Left renal pelvis (tissue), 4 donors: Measurements from ENCODE around the gene NEURL2. TPM values are rescaled to one million over a fixed set of nuclear protein-coding genes. Genes with fewer than 3 reads are reported as not detected.
A peak's percentile ranks its signal among the peaks of the same experiment; 100 is the strongest.

Experiments
- DNase-seq, 4 donors: peaks; one replicate each; pipeline ENCODE4 v3.0.0-alpha.2; 2013; ENCODE audit warnings: low read depth in 4 of 4, low spot score in 3 of 4
- polyA plus RNA-seq, 4 donors: library from polyadenylated mRNA; unstranded; fragments of 120-200 nt; gene quantifications; one replicate each; pipeline ENCODE4 v1.2.1, GENCODE V29; 2013; ENCODE audit not compliant: insufficient read length in 4 of 4

NEURL2 gene
- polyA plus RNA-seq, 4 donors = 2.0 to 11.0 (median 4.3) TPM

GRCh38 chr20:45920462-45921336 is 29.7 kb upstream of the NEURL2 start:
- DNase-seq = no peak

- peak in 3 of 4 donors; percentile 57 to 70 (median 61) for DNase-seq
These were observed 28.8 kb upstream of the NEURL2 start for GRCh38 chr20:45919542-45920399.

GRCh38 chr20:45918779-45919537 is 27.9 kb upstream of the NEURL2 start:
- no peak for DNase-seq

- DNase-seq = peak in 1 of 4 donors; percentile 21
These were observed 27.3 kb upstream of the NEURL2 start for GRCh38 chr20:45918182-45918737.

GRCh38 chr20:45917790-45918141 is 26.8 kb upstream of the NEURL2 start:
- DNase-seq = no peak

GRCh38 chr20:45913116-45913515 is 22.1 kb upstream of the NEURL2 start:
- DNase-seq = no peak

- no peak for DNase-seq
These were observed 21.3 kb upstream of the NEURL2 start for GRCh38 chr20:45912344-45912682.

- DNase-seq = peak in 1 of 4 donors; percentile 59
These were observed 20.7 kb upstream of the NEURL2 start, which contains the start of gene PLTP for GRCh38 chr20:45911486-45912343. TSS of gene PLTP (minus strand) at chr20:45912155. CDS start at chr20:45911452, 703 bp downstream.

GRCh38 chr20:45910670-45911485 is 19.9 kb upstream of the NEURL2 start:
- DNase-seq = peak in 3 of 4 donors; percentile 86 to 96 (median 94)

- DNase-seq = no peak
These were observed 19.0 kb upstream of the NEURL2 start for GRCh38 chr20:45909817-45910669.

- DNase-seq = no peak
These were observed 18.4 kb upstream of the NEURL2 start for GRCh38 chr20:45909336-45909808.

GRCh38 chr20:45908084-45908483 is 17.1 kb upstream of the NEURL2 start:
- DNase-seq = no peak

GRCh38 chr20:45907219-45907948 is 16.4 kb upstream of the NEURL2 start:
- DNase-seq = no peak

- DNase-seq = no peak
These were observed 14.6 kb upstream of the NEURL2 start for GRCh38 chr20:45905505-45906079.

GRCh38 chr20:45904583-45905504 is 13.8 kb upstream of the NEURL2 start:
- no peak for DNase-seq
